Thyroid gland (tissue), 4 donors: ENCODE results near the gene TMC8. TPM values are rescaled to one million over a fixed set of nuclear protein-coding genes. Genes with fewer than 3 reads are reported as not detected.
"Not testable (repeated sequence)": the region's sequence is repeated elsewhere in the genome, so short reads cannot be mapped to it uniquely, and the experiment has no call there.

Experiments
- DNase-seq, 2 donors: peaks; one replicate each; pipeline ENCODE4 v3.0.0-alpha.2; 2019
- H3K27ac ChIP-seq, 3 donors: fragments of 200-600 bp; sonication (generic); 1 replicate in 2 of 3; 2 replicates in 1 of 3; pipeline ENCODE4 v1.5.1; 2016 to 2019; ENCODE audit warnings: mild to moderate bottlenecking in 1 of 3, moderate library complexity in 1 of 3
- H3K27me3 ChIP-seq: fragments of 200-600 bp; sonication (generic); one replicate; pipeline ENCODE4 v1.5.1; 2019
- H3K36me3 ChIP-seq, 2 donors: fragments of 200-600 bp; sonication (generic); one replicate each; pipeline ENCODE4 v1.5.1; 2016 to 2019
- H3K4me1 ChIP-seq, 2 donors: fragments of 200-600 bp; sonication (generic); one replicate each; pipeline ENCODE4 v1.5.1; 2017 to 2019
- H3K4me3 ChIP-seq, 3 donors: fragments of 200-600 bp; sonication (generic); replicated peaks in 1 of 3; 1 replicate in 2 of 3; 2 replicates in 1 of 3; pipeline ENCODE4 v1.5.1; 2016; ENCODE audit warnings: mild to moderate bottlenecking in 1 of 3
- H3K9me3 ChIP-seq: fragments of 200-600 bp; sonication (generic); one replicate; pipeline ENCODE4 v1.5.1; 2017
- POLR2A ChIP-seq, 2 donors: fragments of 450-650 bp; IDR thresholded peaks; one replicate each; pipeline ENCODE4 v1.6.1; 2017; ENCODE audit warnings: antibody characterized with exemption in 2 of 2, mild to moderate bottlenecking in 2 of 2, moderate library complexity in 1 of 2
- WGBS, 2 donors: methylation state at CpG; one replicate each; pipeline ENCODE4 v1.1.5; 2017; 5-methylcytosine and 5-hydroxymethylcytosine counted together
- intact Hi-C: fragments of 100-400 bp; cut with DNase I; formaldehyde crosslinking; loops from one replicate; pipeline ENCODE4 v1.15.1; 2023
- total RNA-seq, 4 donors: library from RNA; depleted of rRNA; stranded (reverse); fragments of >200 nt; gene quantifications; one replicate each; pipeline ENCODE4 v1.2.3, GENCODE V29; 2016
- TF ChIP-seq, protein P1 (sequence below), 6 experiments: fragments of 200-600 bp in 3 of 6; fragments of 450-650 bp in 3 of 6; sonication (generic) in 3 of 6; IDR thresholded peaks; one replicate each; pipeline ENCODE4 v1.5.1; 2016 to 2019; ENCODE audit warnings: antibody characterized with exemption in 6 of 6, mild to moderate bottlenecking in 2 of 6, inconsistent platforms in 1 of 6, moderate library complexity in 1 of 6

TMC8 gene
- total RNA-seq, 4 donors from 2014 or later = 1.4 to 4.7 (median 1.9) TPM

DNA sequence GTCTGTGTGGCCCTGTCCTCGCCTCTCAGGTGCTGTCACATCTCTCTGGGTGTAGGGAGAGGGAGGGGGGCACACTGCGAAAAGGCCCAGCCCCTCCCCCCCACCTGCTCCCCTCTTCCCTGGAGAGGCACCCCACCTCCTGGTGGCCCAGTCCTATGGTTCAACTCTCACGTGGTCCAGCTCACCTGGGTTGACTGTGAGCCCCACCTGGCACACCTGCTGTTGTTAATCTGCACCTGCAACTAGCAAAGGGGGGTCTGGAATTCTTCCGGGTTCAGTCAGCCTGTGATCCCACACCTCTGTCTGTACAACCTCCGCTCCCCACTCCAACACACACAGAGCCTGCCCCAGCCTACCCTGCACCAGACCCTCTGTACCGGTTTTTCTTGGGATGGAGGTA lies 35.8 kb downstream of the TMC8 start:
- no peaks in the 10 kb centered on the region for H3K9me3 ChIP-seq
- TF ChIP-seq, protein P1, sequence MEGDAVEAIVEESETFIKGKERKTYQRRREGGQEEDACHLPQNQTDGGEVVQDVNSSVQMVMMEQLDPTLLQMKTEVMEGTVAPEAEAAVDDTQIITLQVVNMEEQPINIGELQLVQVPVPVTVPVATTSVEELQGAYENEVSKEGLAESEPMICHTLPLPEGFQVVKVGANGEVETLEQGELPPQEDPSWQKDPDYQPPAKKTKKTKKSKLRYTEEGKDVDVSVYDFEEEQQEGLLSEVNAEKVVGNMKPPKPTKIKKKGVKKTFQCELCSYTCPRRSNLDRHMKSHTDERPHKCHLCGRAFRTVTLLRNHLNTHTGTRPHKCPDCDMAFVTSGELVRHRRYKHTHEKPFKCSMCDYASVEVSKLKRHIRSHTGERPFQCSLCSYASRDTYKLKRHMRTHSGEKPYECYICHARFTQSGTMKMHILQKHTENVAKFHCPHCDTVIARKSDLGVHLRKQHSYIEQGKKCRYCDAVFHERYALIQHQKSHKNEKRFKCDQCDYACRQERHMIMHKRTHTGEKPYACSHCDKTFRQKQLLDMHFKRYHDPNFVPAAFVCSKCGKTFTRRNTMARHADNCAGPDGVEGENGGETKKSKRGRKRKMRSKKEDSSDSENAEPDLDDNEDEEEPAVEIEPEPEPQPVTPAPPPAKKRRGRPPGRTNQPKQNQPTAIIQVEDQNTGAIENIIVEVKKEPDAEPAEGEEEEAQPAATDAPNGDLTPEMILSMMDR (IDR thresholded peaks at IDR 0.05) = no peak
- TF ChIP-seq POLR2A (IDR thresholded peaks at IDR 0.05) = no peak
- no peaks in the 10 kb centered on the region for H3K27me3 ChIP-seq
- no peak for DNase-seq
- peaks cover 7 to 12% of the 10 kb centered on the region in 2 donors for H3K4me1 ChIP-seq
- peaks cover 0 to under 1% of the 10 kb centered on the region in 2 donors for H3K36me3 ChIP-seq
- WGBS, 2 donors = 59 to 65% methylated on average over 6 of the region's 6 CpGs
- intact Hi-C loops = no loop called here
- H3K4me3 ChIP-seq = no peak overlapping the region
- H3K27ac ChIP-seq = no peak overlapping the region

DNA sequence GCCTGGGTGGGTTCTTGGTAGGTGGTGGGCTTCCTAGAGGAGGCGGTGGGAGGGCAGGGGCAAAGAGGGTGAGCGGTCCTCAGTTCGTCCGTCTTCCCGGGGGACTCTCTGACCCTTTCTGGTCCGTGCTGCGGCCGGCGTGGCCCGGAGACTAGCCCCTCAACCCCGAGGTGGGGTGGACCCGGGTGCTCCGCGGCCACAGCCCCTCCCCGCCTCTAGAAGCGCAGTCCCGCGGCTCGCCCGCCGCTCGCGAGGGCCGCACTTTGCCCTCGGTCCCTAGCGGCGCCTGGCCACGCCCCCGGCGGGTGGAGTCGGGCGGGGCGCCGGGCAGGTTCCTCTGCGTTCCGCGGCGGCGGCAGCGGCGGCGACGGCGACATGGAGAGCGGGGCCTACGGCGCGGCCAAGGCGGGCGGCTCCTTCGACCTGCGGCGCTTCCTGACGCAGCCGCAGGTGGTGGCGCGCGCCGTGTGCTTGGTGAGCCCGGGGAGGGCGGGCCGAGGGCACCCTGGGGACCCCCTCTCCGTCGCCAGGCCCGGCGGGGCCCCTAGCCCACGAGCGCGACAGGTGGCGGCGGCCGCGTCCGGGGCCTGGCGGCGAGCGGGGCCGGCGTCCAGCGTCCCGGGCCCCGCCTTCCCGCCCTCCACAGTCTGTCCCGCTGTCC lies 37.8 kb downstream of the TMC8 start, which contains the start of gene SYNGR2:
Gene SYNGR2 (plus strand): TSS at position 340 of the 661 bp plus-strand sequence. CDS start 36 bp downstream, at position 376.
- peaks cover 0 to 17% of the 10 kb centered on the region in 2 donors for H3K36me3 ChIP-seq
- peak within 1 kb of the TSS; percentile 6 to 83 (median 54) for H3K27ac ChIP-seq
- DNase-seq = peak; percentile 84 to 86
- peak within 1 kb of the TSS; percentile 18 to 90 (median 66) for H3K4me3 ChIP-seq
- TF ChIP-seq, protein P1 (IDR thresholded peaks at IDR 0.05) = no peak
- TF ChIP-seq POLR2A (IDR thresholded peaks at IDR 0.05) = peak; percentile 22 to 88
- no peaks in the 10 kb centered on the region for H3K9me3 ChIP-seq
- peaks cover 7 to 21% of the 10 kb centered on the region in 2 donors for H3K4me1 ChIP-seq
- H3K27me3 ChIP-seq = no peaks in the 10 kb centered on the region
- WGBS, 2 donors = 0 to 5% methylated on average over 1 to 5 of the region's 84 CpGs
- intact Hi-C loops = no loop called here

DNA sequence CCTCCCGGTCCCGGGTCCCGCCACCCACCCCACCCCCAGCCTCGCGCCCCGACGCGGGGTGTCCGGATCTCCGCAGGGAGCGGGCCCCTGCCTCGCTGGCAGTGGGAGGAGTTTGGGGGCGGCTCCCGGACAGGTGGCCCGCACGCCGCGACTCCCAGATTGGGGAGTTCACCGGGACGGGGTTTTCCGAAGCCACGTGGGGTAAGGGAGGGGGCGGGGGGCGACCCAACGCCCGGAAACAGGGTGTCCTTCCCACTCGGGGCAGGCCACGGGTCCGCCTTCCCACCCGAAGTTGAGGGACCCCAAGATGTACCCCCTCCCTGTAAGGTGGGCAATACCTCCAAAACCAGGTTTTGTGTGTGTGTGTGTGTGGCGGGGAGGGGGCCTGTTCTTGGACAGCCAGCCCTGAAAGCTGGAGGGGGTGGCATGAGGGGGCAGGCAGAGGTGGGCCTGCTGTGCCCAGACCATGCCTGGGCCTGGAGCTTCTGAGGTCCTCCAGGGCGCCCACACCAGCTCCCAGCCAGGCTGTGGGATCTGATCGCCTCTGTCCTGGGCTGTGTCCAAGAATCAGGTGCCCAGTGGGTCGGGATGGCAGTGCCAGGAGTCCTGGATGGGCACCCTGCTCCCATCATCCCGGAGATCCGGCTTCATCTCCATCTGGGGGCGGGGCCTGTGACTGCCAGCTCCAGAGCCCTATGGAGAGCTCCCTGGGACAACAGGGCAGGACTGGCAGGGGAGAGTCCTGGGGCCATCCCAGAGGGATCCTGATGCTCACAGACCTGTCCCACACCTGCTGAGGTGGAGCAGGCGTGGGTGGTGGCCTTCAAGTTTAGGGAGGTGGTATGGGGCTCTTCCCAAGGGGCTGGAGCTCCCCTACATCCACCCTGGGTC lies 38.6 kb downstream of the TMC8 start:
- Histone ChIP-seq H3K4me3 (peak overlapping the region; percentile 18 to 90 (median 66)), H3K27ac (peak overlapping the region; percentile 6 to 83 (median 54)), H3K4me1 (peaks cover 9 to 27% of the 10 kb centered on the region in 2 donors), H3K27me3 (no peaks in the 10 kb centered on the region), H3K36me3 (peaks cover 0 to 17% of the 10 kb centered on the region in 2 donors), H3K9me3 (no peaks in the 10 kb centered on the region)
- TF ChIP-seq, protein P1 (IDR thresholded peaks at IDR 0.05) = no peak
- TF ChIP-seq POLR2A (IDR thresholded peaks at IDR 0.05) = no peak
- 44% methylated on average over 7 of the region's 38 CpGs; no CpG with 5 or more reads in 1 of the 2 donors for WGBS, 2 donors
- peak; percentile 84 for DNase-seq
- intact Hi-C loops = no loop called here

DNA sequence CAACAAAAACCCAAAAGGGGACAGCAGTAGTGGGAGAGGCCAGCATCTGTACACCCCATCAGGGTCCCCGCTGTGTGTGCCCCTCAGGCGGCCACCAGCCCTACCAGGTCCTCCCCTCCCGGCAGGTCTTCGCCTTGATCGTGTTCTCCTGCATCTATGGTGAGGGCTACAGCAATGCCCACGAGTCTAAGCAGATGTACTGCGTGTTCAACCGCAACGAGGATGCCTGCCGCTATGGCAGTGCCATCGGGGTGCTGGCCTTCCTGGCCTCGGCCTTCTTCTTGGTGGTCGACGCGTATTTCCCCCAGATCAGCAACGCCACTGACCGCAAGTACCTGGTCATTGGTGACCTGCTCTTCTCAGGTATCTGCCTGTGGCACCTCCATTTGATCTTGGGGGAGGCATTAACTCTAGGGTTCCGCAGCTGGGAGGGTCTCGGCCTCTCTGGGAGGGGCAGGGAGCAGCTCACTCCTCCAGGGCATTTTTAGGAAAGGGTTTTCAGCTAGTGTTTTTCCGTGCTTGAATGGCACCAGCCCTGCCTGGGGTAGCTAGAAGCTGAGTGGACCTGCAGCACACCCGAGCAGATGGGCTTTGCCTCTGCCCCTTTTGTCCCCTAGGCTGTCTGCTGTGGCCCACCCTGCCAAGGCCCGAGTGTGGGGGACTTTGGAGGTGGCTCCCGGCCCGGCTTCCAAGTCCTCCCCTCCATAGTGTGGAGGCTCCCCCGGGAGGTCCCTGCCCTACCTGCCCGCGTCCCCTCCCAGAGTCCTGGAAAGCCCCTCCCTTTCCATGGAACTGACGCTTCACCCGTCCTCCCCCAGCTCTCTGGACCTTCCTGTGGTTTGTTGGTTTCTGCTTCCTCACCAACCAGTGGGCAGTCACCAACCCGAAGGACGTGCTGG lies 40.4 kb downstream of the TMC8 start:
- DNase-seq = no peak
- H3K4me1 ChIP-seq = peaks cover 18 to 44% of the 10 kb centered on the region in 2 donors
- 91 to 93% methylated on average over 29 to 31 of the region's 31 CpGs for WGBS, 2 donors

DNA sequence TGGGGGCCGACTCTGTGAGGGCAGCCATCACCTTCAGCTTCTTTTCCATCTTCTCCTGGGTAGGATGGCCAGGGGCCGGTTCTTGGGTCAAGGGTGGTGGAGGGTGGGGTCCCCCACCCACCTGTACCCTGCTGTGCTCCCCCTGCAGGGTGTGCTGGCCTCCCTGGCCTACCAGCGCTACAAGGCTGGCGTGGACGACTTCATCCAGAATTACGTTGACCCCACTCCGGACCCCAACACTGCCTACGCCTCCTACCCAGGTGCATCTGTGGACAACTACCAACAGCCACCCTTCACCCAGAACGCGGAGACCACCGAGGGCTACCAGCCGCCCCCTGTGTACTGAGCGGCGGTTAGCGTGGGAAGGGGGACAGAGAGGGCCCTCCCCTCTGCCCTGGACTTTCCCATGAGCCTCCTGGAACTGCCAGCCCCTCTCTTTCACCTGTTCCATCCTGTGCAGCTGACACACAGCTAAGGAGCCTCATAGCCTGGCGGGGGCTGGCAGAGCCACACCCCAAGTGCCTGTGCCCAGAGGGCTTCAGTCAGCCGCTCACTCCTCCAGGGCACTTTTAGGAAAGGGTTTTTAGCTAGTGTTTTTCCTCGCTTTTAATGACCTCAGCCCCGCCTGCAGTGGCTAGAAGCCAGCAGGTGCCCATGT lies 41.1 kb downstream of the TMC8 start:
- H3K27me3 ChIP-seq, H3K9me3 ChIP-seq, H3K27ac ChIP-seq, DNase-seq, H3K4me3 ChIP-seq: not testable (repeated sequence)
- H3K36me3 ChIP-seq = peaks cover 0 to 17% of the 10 kb centered on the region in 2 donors
- intact Hi-C loops = loop anchor here (5.0 kb wide), 1 partner anchor 44 kb away; the partner anchor contains the start of gene TMC6
- 90 to 94% methylated on average over 10 to 19 of the region's 19 CpGs for WGBS, 2 donors
- peaks cover 25 to 50% of the 10 kb centered on the region in 2 donors for H3K4me1 ChIP-seq

More for the DNA sequence above, 40.4 kb downstream of the TMC8 start:
- TF ChIP-seq, protein P1 (IDR thresholded peaks at IDR 0.05) = no peak
- TF ChIP-seq POLR2A (IDR thresholded peaks at IDR 0.05) = no peak
- intact Hi-C loops = loop anchor here (5.0 kb wide), 1 partner anchor 44 kb away; the partner anchor contains the start of gene TMC6
- Histone ChIP-seq H3K27me3 (no peaks in the 10 kb centered on the region), H3K9me3 (no peaks in the 10 kb centered on the region), H3K36me3 (peaks cover 0 to 17% of the 10 kb centered on the region in 2 donors), H3K27ac (no peak overlapping the region), H3K4me3 (no peak overlapping the region)
